Neural progenitor cell (in vitro differentiated cells): ENCODE data around the gene PANK4.

Experiments
- CTCF ChIP-seq: fragments of 200-600 bp; sonication (generic); IDR thresholded peaks from 2 replicates; pipeline ENCODE4 v1.5.1; 2017; ENCODE audit warnings: antibody characterized with exemption, mild to moderate bottlenecking
- EZH2 ChIP-seq: fragments of 200-600 bp; sonication (generic); IDR thresholded peaks from 2 replicates; pipeline ENCODE4 v1.6.1; 2017; ENCODE audit warnings: antibody characterized with exemption, mild to moderate bottlenecking, moderate library complexity
- EZH2phosphoT487 ChIP-seq: fragments of 200-600 bp; sonication (generic); IDR thresholded peaks from 2 replicates; pipeline ENCODE4 v1.6.1; 2017; ENCODE audit warnings: antibody characterized with exemption

GRCh38 chr1:2476061-2476999 lies 50.1 kb downstream of the PANK4 start, which contains the start of gene PLCH2:
- TF ChIP-seq CTCF (no peak), EZH2 (no peak), EZH2phosphoT487 (no peak)
